ENCODE measurements around the gene LNX1. TPM values are rescaled to one million over a fixed set of nuclear protein-coding genes. Genes with fewer than 3 reads are reported as not detected.

The LNX1 gene
- total RNA-seq, 1 experiment from 2014 or later, result 9.3 TPM

DNA sequence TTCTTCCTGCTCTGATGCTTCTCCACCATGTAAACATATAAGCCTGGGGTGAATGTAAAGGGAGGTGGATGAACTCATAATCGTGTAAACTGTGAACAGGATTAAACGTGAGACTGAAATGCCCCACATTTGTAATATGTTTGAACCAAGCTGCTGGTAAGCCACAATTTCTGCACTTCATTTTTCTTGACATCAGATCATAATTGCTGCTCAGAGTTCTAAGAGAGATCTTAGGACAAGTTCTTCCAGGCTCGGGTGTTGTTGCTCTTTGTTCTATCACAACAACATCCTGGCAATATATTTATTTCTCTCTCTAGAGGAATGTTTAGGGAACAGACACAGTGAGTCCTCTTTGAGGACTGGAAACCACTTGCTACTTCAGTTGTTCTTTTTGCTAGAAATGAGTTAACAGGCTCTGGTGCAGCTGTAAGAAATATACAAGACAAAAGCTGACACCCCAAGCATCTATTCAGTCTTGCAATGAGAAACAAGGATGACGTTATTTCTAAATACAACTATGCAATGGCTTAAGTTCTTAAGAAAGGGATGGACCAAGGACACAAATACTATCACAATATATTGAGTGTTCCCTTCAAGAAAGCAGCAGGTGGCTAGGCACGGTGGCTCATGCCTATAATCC, 59.6 kb downstream of the LNX1 start:
- DNase-seq, result no peak
- Histone ChIP-seq H3K9me3 (no peaks in the 10 kb centered on the region), H3K4me3 (ENCODE audit: low read depth, low read length) (no peak overlapping the region), H3K27me3 (replicated peaks; ENCODE audit: control insufficient read depth, insufficient read depth, low read length) (no peaks in the 10 kb centered on the region), H3K36me3 (ENCODE audit: control insufficient read depth, insufficient read depth, low read length) (no peaks in the 10 kb centered on the region), H3K4me1 (peaks cover 5% of the 10 kb centered on the region; the same call in 1 of the 2 replicates)
- no peaks in the 10 kb centered on the region for H3K27me3 Mint-ChIP-seq (ENCODE audit: insufficient read depth, unreplicated experiment)
- no peaks in the 10 kb centered on the region for H3K4me1 Mint-ChIP-seq (ENCODE audit: low read depth, unreplicated experiment)
- no peak overlapping the region for H3K27ac Mint-ChIP-seq (ENCODE audit: unreplicated experiment)
- ChIA-PET POLR2A (no interaction called here), CTCF (no interaction called here)
- H3K9me3 Mint-ChIP-seq (ENCODE audit: unreplicated experiment), result no peaks in the 10 kb centered on the region
- no peaks in the 10 kb centered on the region for H3K36me3 Mint-ChIP-seq (ENCODE audit: insufficient read depth, unreplicated experiment)
- H3K4me3 Mint-ChIP-seq (ENCODE audit: unreplicated experiment), result no peak overlapping the region
- intact Hi-C loops (cut with micrococcal nuclease; ENCODE audit: unreplicated experiment), result no loop called here
- no peak for TF ChIP-seq CTCF (IDR thresholded peaks at IDR 0.05; ENCODE audit: insufficient read depth in 1 of 2, low read depth in 1 of 2, low read length in 1 of 2, severe bottlenecking in 1 of 2, unreplicated experiment in 1 of 2)
- no TSS peak for BruUV-seq (replicated peaks)

- CTCF ChIA-PET, result no interaction called here
- POLR2A ChIA-PET, result no interaction called here
- Mint-ChIP-seq H3K36me3 (ENCODE audit: insufficient read depth, unreplicated experiment) (no peaks in the 10 kb centered on the region), H3K27me3 (ENCODE audit: insufficient read depth, unreplicated experiment) (no peaks in the 10 kb centered on the region), H3K4me1 (ENCODE audit: low read depth, unreplicated experiment) (no peaks in the 10 kb centered on the region), H3K27ac (ENCODE audit: unreplicated experiment) (no peak overlapping the region), H3K9me3 (ENCODE audit: unreplicated experiment) (no peaks in the 10 kb centered on the region), H3K4me3 (ENCODE audit: unreplicated experiment) (no peak overlapping the region)
- Histone ChIP-seq H3K4me1 (peaks cover 5% of the 10 kb centered on the region; the same call in 1 of the 2 replicates), H3K27me3 (replicated peaks; ENCODE audit: control insufficient read depth, insufficient read depth, low read length) (no peaks in the 10 kb centered on the region), H3K36me3 (ENCODE audit: control insufficient read depth, insufficient read depth, low read length) (no peaks in the 10 kb centered on the region), H3K4me3 (ENCODE audit: low read depth, low read length) (no peak overlapping the region), H3K9me3 (no peaks in the 10 kb centered on the region)
- TF ChIP-seq CTCF (IDR thresholded peaks at IDR 0.05; ENCODE audit: insufficient read depth in 1 of 2, low read depth in 1 of 2, low read length in 1 of 2, severe bottlenecking in 1 of 2, unreplicated experiment in 1 of 2), result no peak
- intact Hi-C loops (cut with micrococcal nuclease; ENCODE audit: unreplicated experiment), result no loop called here
- DNase-seq, result no peak
- BruUV-seq (replicated peaks), result no TSS peak
Observed at GRCh38 chr4:53529025-53529424, 62.3 kb downstream of the LNX1 start.

DNA sequence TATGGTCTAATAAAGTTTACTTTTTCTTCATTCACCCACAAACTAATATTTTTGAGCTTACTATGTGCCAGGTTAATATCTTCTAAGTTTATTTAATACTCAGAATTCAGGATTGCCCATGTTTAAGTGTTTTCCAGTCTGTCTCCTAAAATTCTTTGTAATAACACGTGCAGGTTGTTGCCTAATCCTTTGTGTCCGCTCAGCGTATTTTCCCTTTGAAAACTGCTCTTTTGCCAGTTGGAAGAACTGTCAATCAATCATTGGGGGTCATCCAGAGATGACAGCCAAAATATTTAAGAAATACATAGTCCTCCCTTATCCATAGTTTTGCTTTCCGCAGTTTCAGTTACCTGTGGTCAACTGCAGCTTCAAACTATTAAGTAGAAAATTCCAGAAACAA, 63.4 kb downstream of the LNX1 start:
- ChIA-PET CTCF (no interaction called here), POLR2A (interaction anchor here (0.7 kb wide), 1 partner anchor 465 kb away, joined by 3 read pairs; no protein-coding TSS in a partner anchor)
- Mint-ChIP-seq H3K4me1 (ENCODE audit: low read depth, unreplicated experiment) (no peaks in the 10 kb centered on the region), H3K36me3 (ENCODE audit: insufficient read depth, unreplicated experiment) (no peaks in the 10 kb centered on the region), H3K27me3 (ENCODE audit: insufficient read depth, unreplicated experiment) (no peaks in the 10 kb centered on the region), H3K4me3 (ENCODE audit: unreplicated experiment) (no peak overlapping the region), H3K9me3 (ENCODE audit: unreplicated experiment) (no peaks in the 10 kb centered on the region), H3K27ac (ENCODE audit: unreplicated experiment) (no peak overlapping the region)
- Histone ChIP-seq H3K27me3 (replicated peaks; ENCODE audit: control insufficient read depth, insufficient read depth, low read length) (no peaks in the 10 kb centered on the region), H3K9me3 (no peaks in the 10 kb centered on the region), H3K36me3 (ENCODE audit: control insufficient read depth, insufficient read depth, low read length) (no peaks in the 10 kb centered on the region), H3K4me1 (peaks cover 6% of the 10 kb centered on the region), H3K4me3 (ENCODE audit: low read depth, low read length) (no peak overlapping the region)
- no peak for DNase-seq
- intact Hi-C loops (cut with micrococcal nuclease; ENCODE audit: unreplicated experiment), result no loop called here
- no peak for TF ChIP-seq CTCF (IDR thresholded peaks at IDR 0.05; ENCODE audit: insufficient read depth in 1 of 2, low read depth in 1 of 2, low read length in 1 of 2, severe bottlenecking in 1 of 2, unreplicated experiment in 1 of 2)
- no TSS peak for BruUV-seq (replicated peaks)
